ENCODE measurements around the gene NLGN4Y. TPM values are rescaled to one million over a fixed set of nuclear protein-coding genes. Genes with fewer than 3 reads are reported as not detected.

NLGN4Y gene
- total RNA-seq, 1 experiment from 2014 or later, result not detected

- TF ChIP-seq POLR2AphosphoS5 (IDR thresholded peaks at IDR 0.05; ENCODE audit: low read depth, low read length) (no peak), SIN3A (IDR thresholded peaks at IDR 0.05; ENCODE audit: borderline replicate concordance, insufficient read depth, low read depth, low read length) (no peak), REST (IDR thresholded peaks at IDR 0.05; ENCODE audit: insufficient read depth in 1 of 2, low read depth in 2 of 2, low read length in 1 of 2) (no peak), CTCF (IDR thresholded peaks at IDR 0.05) (no peak), TCF7L2 (IDR thresholded peaks at IDR 0.05; ENCODE audit: low read depth, low read length) (no peak)
- no TSS peak for BruUV-seq (replicated peaks)
- H3K9me3 ChIP-seq (ENCODE audit: control insufficient read depth, insufficient read depth, low read depth, low read length), result no peaks in the 10 kb centered on the region
- DNase-seq (ENCODE audit: low read depth, low spot score), result no peak
- no peaks in the 10 kb centered on the region for H3K27me3 ChIP-seq (ENCODE audit: control insufficient read depth, insufficient read depth, low read length)
- no peak for ATAC-seq
- ChIA-PET CTCF (no interaction called here), POLR2A (no interaction called here)
- intact Hi-C loops (cut with micrococcal nuclease; ENCODE audit: unreplicated experiment), result no loop called here
- no peaks in the 10 kb centered on the region for H3K36me3 ChIP-seq (ENCODE audit: control insufficient read depth, insufficient read depth, low read length)
- H3K4me1 ChIP-seq (ENCODE audit: control insufficient read depth, insufficient read depth, low read length), result no peaks in the 10 kb centered on the region
- in situ Hi-C loops (cut with HindIII; ENCODE audit: low pct_unique_long_range_greater_than_20kb, low sequenced_read_pairs), result no loop called here
- no peak overlapping the region for H3K27ac ChIP-seq (ENCODE audit: low read length)
- no peak overlapping the region for H3K4me3 ChIP-seq (ENCODE audit: low read depth in 2 of 2, low read length in 2 of 2)
These were observed 238.6 kb downstream of the NLGN4Y start for GRCh38 chrY:14762903-14763302.

- intact Hi-C loops (cut with micrococcal nuclease; ENCODE audit: unreplicated experiment), result no loop called here
- no peaks in the 10 kb centered on the region for H3K36me3 ChIP-seq (ENCODE audit: control insufficient read depth, insufficient read depth, low read length)
- H3K9me3 ChIP-seq (ENCODE audit: control insufficient read depth, insufficient read depth, low read depth, low read length), result no peaks in the 10 kb centered on the region
- H3K4me3 ChIP-seq (ENCODE audit: low read depth in 2 of 2, low read length in 2 of 2), result no peak overlapping the region
- no peaks in the 10 kb centered on the region for H3K4me1 ChIP-seq (ENCODE audit: control insufficient read depth, insufficient read depth, low read length)
- ChIA-PET POLR2A (no interaction called here), CTCF (no interaction called here)
- TF ChIP-seq POLR2AphosphoS5 (IDR thresholded peaks at IDR 0.05; ENCODE audit: low read depth, low read length), result no peak
- no peak for TF ChIP-seq TCF7L2 (IDR thresholded peaks at IDR 0.05; ENCODE audit: low read depth, low read length)
- no peak for TF ChIP-seq SIN3A (IDR thresholded peaks at IDR 0.05; ENCODE audit: borderline replicate concordance, insufficient read depth, low read depth, low read length)
- no peak for TF ChIP-seq CTCF (IDR thresholded peaks at IDR 0.05)
- no peak for TF ChIP-seq REST (IDR thresholded peaks at IDR 0.05; ENCODE audit: insufficient read depth in 1 of 2, low read depth in 2 of 2, low read length in 1 of 2)
- in situ Hi-C loops (cut with HindIII; ENCODE audit: low pct_unique_long_range_greater_than_20kb, low sequenced_read_pairs), result no loop called here
- no peak for ATAC-seq
- H3K27ac ChIP-seq (ENCODE audit: low read length), result no peak overlapping the region
- no peak for DNase-seq (ENCODE audit: low read depth, low spot score)
- no TSS peak for BruUV-seq (replicated peaks)
- no peaks in the 10 kb centered on the region for H3K27me3 ChIP-seq (ENCODE audit: control insufficient read depth, insufficient read depth, low read length)
These were observed 239.3 kb downstream of the NLGN4Y start for GRCh38 chrY:14763600-14763999.
